Measurements from ENCODE around the gene UBAC1. TPM values are rescaled to one million over a fixed set of nuclear protein-coding genes. Genes with fewer than 3 reads are reported as not detected.
"Not testable (repeated sequence)": the region's sequence is repeated elsewhere in the genome, so short reads cannot be mapped to it uniquely, and the experiment has no call there.

The UBAC1 gene
- total RNA-seq, 1 donor: 29.0 TPM

GRCh38 chr9:135952664-135953206 lies 8.4 kb downstream of the UBAC1 start:
- Histone ChIP-seq H3K79me2 (ENCODE audit: insufficient read depth, low read length) (peaks cover 27% of the 10 kb centered on the region), H2AFZ (ENCODE audit: low read length) (no peak overlapping the region), H3K9me3 (ENCODE audit: low read depth, low read length) (no peaks in the 10 kb centered on the region), H3K36me3 (ENCODE audit: insufficient read depth, low read length) (peaks cover 18% of the 10 kb centered on the region), H3K4me3 (ENCODE audit: insufficient read depth, low read length) (no peak overlapping the region), H3K4me2 (ENCODE audit: insufficient read depth, low read length) (no peak overlapping the region), H3K27me3 (ENCODE audit: insufficient read depth, low read length) (no peaks in the 10 kb centered on the region), H3K27ac (ENCODE audit: low read depth, low read length) (no peak overlapping the region), H4K20me1 (ENCODE audit: insufficient read depth, low read length) (peaks cover 8% of the 10 kb centered on the region), H3K4me1 (ENCODE audit: insufficient read depth, low read length) (no peaks in the 10 kb centered on the region)
- DNase-seq (ENCODE audit: insufficient read length, low spot score, missing footprints): no peak
- no peak for TF ChIP-seq CTCF (IDR thresholded peaks at IDR 0.05; ENCODE audit: extremely low read depth, low read depth, low read length)

GRCh38 chr9:135951889-135952663 lies 9.1 kb downstream of the UBAC1 start:
- Histone ChIP-seq H3K4me3 (ENCODE audit: insufficient read depth, low read length) (no peak overlapping the region), H4K20me1 (ENCODE audit: insufficient read depth, low read length) (peaks cover 8% of the 10 kb centered on the region), H3K4me1 (ENCODE audit: insufficient read depth, low read length) (no peaks in the 10 kb centered on the region), H3K9me3 (ENCODE audit: low read depth, low read length) (no peaks in the 10 kb centered on the region), H2AFZ (ENCODE audit: low read length) (no peak overlapping the region), H3K27ac (ENCODE audit: low read depth, low read length) (no peak overlapping the region), H3K79me2 (ENCODE audit: insufficient read depth, low read length) (peaks cover 22% of the 10 kb centered on the region), H3K36me3 (ENCODE audit: insufficient read depth, low read length) (peaks cover 18% of the 10 kb centered on the region), H3K27me3 (ENCODE audit: insufficient read depth, low read length) (no peaks in the 10 kb centered on the region), H3K4me2 (ENCODE audit: insufficient read depth, low read length) (no peak overlapping the region)
- TF ChIP-seq CTCF (IDR thresholded peaks at IDR 0.05; ENCODE audit: extremely low read depth, low read depth, low read length): no peak
- no peak for DNase-seq (ENCODE audit: insufficient read length, low spot score, missing footprints)

GRCh38 chr9:135951310-135951709 lies 9.9 kb downstream of the UBAC1 start:
- H4K20me1 ChIP-seq (ENCODE audit: insufficient read depth, low read length); H3K4me1 ChIP-seq (ENCODE audit: insufficient read depth, low read length); H3K27ac ChIP-seq (ENCODE audit: low read depth, low read length); H3K27me3 ChIP-seq (ENCODE audit: insufficient read depth, low read length); H2AFZ ChIP-seq (ENCODE audit: low read length); DNase-seq (ENCODE audit: insufficient read length, low spot score, missing footprints); H3K4me3 ChIP-seq (ENCODE audit: insufficient read depth, low read length); H3K9me3 ChIP-seq (ENCODE audit: low read depth, low read length); H3K4me2 ChIP-seq (ENCODE audit: insufficient read depth, low read length): not testable (repeated sequence)
- Histone ChIP-seq H3K36me3 (ENCODE audit: insufficient read depth, low read length) (peaks cover 18% of the 10 kb centered on the region), H3K79me2 (ENCODE audit: insufficient read depth, low read length) (peaks cover 15% of the 10 kb centered on the region)

GRCh38 chr9:135950841-135951240 lies 10.3 kb downstream of the UBAC1 start:
- H2AFZ ChIP-seq (ENCODE audit: low read length); DNase-seq (ENCODE audit: insufficient read length, low spot score, missing footprints); H3K27ac ChIP-seq (ENCODE audit: low read depth, low read length); H3K27me3 ChIP-seq (ENCODE audit: insufficient read depth, low read length); H3K4me3 ChIP-seq (ENCODE audit: insufficient read depth, low read length); H3K9me3 ChIP-seq (ENCODE audit: low read depth, low read length); H4K20me1 ChIP-seq (ENCODE audit: insufficient read depth, low read length); H3K4me1 ChIP-seq (ENCODE audit: insufficient read depth, low read length); H3K4me2 ChIP-seq (ENCODE audit: insufficient read depth, low read length): not testable (repeated sequence)
- Histone ChIP-seq H3K36me3 (ENCODE audit: insufficient read depth, low read length) (peaks cover 23% of the 10 kb centered on the region), H3K79me2 (ENCODE audit: insufficient read depth, low read length) (peaks cover 10% of the 10 kb centered on the region)

GRCh38 chr9:135950135-135950682 lies 11.0 kb downstream of the UBAC1 start:
- Histone ChIP-seq H3K27me3 (ENCODE audit: insufficient read depth, low read length) (no peaks in the 10 kb centered on the region), H3K27ac (ENCODE audit: low read depth, low read length) (no peak overlapping the region), H3K4me3 (ENCODE audit: insufficient read depth, low read length) (no peak overlapping the region), H3K4me1 (ENCODE audit: insufficient read depth, low read length) (no peaks in the 10 kb centered on the region), H4K20me1 (ENCODE audit: insufficient read depth, low read length) (no peaks in the 10 kb centered on the region), H3K4me2 (ENCODE audit: insufficient read depth, low read length) (no peak overlapping the region), H3K79me2 (ENCODE audit: insufficient read depth, low read length) (peaks cover 4% of the 10 kb centered on the region), H2AFZ (ENCODE audit: low read length) (no peak overlapping the region), H3K9me3 (ENCODE audit: low read depth, low read length) (no peaks in the 10 kb centered on the region), H3K36me3 (ENCODE audit: insufficient read depth, low read length) (peaks cover 28% of the 10 kb centered on the region)
- TF ChIP-seq CTCF (IDR thresholded peaks at IDR 0.05; ENCODE audit: extremely low read depth, low read depth, low read length): no peak
- DNase-seq (ENCODE audit: insufficient read length, low spot score, missing footprints): no peak

Measured in osteoblast (primary cell).